Measurements from ENCODE around the gene TMEM121.

Gene TMEM121

DNA sequence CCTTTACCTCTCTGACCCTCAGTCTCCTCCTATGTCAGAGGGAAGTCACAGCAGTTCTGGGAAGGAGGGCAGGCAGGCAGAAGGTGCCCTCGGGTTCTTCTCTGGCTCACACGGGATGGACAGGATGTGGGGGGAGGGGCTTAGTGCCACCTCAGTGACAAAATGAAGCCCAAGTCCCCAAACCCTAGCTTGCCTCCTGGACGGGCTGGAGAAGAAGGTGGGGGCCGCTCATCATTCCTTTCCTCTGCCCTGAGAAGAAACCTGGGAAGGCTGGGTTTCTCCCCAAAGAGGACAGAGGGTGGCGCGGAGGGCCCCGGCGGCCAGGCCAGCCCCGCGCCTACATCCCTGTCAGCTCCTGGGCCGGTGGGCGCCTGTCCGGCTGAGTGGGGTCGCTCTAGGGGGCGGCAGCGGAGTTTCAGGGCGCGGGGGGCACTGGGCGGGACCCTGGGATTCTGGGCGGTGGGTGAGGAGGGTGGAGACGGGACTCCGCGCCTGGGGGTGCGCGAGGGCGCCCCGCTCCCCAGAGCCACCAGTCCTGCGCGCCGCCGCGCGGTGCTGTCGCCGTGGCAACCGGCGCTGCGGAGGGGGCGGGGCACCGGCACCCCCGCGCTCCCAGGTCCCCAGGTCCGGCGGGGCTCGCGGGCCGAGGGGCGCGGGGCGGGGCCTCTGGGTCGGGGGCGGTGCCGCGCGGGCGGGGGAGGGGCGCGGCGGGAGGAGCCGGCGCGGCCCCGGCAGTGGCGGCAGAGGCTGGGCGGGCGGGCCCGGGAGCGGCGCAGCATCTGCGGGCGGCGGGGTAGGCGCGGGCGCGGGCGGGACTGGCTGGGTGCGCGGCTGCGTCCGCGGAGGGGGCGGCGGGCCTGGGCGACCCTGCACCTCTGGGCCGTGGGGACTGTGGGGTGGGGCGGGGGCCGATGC is at the start of gene TMEM121:
Gene TMEM121, plus strand, starts transcription at position 723 of the 915 bp plus-strand sequence. CDS start 2,252 bp downstream, outside the sequence.
- peak; percentile 42 for DNase-seq

DNA sequence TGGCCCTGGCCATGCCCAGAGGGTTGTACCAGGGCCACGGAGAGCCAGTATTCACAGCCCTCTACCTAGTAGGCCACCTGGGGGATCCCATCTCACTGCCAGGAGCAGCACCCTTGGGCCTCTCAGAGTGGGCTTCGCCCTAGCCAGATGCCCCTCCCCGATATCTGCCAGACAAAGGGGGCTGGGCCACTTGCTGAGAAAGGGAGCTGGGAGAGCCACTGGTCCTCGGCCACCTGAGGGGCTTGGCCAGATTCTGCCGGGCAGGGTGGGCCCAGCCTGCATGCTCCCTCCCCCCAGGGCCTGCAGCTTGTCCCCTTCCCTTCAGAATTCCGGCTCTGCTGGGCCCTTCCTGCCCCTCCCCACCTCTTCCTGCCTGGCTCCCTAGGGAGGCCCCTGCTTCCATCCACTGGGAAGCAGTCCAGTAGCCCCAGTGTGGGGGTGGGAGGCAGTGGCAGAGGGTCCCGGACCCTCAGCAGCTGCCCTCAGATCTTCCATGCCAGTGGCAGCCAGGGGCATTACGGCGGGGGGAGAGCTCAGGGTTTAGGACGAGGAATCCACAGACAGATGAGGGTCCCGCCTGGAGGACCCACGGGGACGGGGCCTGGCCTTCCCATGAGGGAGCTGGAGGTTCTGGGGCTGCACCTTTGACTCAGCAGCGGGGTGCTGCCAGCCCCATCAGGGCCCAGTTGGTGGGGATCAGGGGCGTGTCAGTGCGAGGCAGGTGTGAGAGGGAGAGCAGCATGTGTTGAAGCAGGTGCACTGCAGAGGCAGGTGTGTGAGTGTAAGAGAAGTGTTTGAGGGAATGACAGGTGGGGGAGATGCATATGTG is 49.3 kb upstream of the TMEM121 start:
- DNase-seq = no peak

DNA sequence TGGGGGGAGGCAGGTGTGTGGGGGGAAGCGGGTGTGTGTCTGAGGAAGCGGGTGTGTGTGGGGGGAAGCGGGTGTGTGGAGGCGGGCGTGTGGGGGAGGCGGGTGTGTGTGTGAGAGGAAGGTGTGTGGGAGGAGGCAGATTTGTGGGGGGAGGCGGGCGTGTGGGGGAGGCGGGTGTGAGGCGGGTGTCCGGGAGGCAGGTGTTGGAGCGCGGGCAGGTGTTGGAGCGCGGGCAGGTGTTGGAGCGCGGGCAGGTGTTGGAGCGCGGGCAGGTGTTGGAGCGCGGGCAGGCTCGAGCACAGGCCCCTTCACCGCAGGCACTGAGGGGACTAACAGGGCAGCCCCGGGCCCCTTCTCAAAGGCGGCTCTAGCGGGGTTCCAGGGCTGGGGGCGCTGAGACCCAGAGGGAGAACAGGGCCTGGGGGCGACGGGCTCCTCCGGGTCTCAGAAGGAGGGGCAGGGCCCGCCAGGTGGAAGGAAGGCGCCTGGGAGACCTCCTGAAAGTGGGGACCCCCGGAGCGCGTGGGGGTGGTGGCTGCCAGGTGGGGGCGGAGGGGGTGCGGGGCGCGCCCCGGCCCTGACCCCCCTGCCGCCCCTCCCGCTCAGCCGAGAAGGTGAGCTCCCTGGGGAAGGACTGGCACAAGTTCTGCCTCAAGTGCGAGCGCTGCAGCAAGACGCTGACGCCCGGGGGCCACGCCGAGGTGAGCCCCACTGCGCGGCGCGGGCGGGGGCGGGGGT is 48.6 kb upstream of the TMEM121 start:
- peak; percentile 46 for DNase-seq

DNA sequence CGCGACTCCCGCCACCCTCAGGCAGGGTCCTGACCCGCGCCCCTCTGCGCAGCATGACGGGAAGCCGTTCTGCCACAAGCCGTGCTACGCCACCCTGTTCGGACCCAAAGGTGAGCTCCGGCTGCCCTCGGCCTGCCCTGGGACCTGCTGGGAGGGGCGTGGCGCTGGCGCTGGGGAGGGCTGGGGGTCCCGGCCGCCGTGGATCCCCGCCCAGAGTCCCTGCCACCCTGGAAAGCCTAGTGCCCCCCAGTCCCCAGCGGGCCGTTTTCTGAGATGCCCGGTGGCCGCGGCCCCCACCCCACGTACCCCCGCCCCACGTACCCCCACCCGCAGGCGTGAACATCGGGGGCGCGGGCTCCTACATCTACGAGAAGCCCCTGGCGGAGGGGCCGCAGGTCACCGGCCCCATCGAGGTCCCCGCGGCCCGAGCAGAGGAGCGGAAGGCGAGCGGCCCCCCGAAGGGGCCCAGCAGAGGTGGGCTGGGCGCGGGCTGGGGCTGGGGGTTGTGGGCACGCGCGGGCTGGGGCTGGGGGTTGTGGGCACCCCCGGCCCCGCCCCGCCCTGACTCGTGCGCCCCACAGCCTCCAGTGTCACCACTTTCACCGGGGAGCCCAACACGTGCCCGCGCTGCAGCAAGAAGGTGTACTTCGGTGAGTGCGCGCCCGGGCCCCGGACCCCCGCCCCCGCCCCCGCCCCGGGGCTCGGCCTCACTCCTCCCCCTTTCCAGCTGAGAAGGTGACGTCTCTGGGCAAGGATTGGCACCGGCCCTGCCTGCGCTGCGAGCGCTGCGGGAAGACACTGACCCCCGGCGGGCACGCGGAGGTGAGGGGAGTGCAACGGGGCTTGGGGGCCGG is 47.8 kb upstream of the TMEM121 start:
- DNase-seq = no peak

DNA sequence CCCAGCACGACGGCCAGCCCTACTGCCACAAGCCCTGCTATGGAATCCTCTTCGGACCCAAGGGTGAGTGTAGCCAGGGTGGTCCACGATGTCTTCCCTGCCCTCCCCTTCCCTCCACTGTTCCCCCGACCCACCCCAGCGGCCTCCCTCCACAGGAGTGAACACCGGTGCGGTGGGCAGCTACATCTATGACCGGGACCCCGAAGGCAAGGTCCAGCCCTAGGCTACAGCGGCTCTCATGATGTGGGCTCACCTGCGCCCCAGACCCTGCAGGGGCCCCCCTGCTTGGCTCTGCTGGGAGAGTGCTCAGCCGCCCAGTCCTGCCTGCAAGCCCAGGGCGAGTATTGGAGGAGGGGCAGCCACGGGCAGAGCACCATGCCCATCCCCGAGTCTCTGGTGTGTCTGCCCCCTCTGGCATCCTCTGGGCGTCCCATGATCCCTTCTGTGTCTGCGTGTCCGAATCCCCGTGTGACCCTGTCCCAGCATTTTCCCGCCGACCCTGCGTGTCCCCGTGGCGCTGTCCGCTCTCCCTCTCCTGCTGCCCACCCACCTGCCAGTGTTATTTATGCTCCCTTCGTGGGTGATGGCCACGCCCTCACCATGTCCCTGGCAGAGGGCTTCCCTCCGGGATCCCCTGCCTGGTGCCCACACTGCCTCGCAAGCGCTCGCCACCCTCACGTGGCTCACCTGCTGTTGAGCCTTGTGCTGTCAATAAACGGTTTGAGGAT is 46.8 kb upstream of the TMEM121 start:
- no peak for DNase-seq

DNA sequence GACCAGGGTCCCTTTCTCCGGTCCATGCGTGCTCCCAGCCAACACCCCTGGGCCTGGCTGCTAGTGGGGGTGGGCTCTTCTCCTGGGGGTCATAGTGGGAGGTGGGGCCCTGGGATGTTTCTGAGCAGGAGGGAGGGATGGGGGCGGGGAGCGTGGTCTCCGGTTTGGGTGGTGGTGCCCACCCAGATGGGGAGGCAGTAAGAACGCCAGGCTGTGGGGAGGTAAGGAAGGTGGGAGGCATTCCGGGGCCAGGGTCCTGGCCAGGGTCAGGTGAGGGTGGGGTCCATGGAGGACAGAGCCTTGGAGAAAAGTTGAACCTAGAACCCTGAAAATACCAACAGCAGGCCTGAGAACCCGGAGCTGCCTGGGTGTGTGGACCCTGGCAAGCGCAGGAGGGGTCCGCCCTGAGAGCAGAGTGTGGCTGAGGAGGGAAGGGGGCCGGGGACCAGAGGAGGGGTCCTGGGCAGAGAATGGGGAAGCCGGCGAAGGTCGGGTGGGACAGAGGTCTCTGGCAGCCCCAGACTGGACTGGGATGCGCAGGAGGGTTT is 46.1 kb upstream of the TMEM121 start:
- DNase-seq = no peak

DNA sequence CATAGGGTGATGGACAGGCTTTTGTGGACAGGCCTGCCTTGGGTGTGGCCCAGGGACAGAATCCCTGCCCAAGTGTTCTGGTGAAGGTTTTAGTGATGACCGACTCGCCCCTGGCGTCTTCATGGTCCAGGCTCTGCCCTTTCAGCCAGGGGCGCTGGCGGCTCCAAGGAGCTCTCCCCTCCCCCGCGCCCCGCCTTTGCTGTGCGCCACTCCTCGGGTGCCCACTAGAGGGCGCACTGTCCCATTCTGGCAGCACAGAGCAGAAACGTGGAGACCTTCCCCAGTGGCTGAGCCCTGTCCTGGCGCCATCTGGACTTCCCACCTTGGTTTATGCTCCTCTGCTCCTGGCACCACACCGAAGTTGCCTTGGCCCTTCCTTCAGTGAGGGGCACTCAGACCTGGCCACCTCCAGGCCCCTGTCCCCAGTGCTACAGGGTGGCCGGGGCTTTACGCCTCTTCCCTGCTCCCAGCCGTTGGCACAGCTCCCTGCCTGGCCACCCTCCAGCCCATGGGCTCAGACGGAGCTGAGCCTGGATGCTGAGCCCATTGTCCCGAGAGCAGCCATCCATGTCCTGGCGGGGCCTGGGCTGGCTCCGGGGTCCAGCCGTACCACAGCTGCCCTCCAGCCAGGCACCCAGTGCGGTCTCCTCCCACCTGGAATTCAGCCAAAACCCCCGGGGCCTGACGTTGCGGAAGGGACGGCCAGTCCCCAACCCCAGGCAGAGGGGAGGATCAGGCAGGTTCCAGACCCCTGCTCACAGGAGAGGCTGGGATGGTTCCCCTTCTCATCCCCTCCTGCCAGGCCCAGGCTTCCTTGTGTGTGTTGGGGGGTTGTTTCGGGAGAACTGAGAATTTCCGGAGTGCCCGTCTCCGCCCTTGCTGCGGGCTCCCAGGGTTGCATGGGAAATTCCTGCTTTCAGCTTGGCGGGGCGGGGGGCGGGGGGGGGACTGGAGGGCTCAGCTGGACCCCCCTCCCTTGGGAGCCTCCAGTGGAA is 45.3 kb upstream of the TMEM121 start:
- peak; percentile 91 for DNase-seq

DNA sequence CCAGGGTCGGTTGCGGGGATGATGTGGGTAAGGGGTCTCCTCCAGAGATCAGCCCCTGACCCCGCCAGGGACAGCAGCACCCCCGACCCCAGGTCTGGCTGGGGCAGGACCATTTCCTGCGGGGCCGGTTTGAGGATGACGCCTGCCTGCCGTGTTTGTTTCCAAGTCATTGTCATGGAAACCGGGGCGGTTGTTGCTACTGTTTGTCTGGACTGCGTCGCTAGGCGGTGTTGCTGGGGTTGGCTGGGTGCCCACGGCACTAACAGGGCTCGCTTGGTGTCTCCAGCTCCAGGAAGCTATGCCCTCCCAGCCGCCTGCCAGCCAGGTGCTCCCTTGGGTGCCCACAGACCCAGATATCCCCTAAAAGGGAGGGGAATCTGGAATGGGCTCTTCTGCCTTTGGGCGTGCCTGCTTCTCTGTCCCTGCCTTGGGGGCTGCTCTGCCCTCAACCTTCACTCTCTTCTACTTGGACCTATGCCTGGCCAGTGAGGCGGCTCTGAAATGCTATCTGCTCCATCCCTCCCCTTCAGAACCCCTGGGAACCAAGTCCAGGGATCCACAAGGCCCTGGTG is 44.4 kb upstream of the TMEM121 start:
- peak; percentile 92 for DNase-seq

DNA sequence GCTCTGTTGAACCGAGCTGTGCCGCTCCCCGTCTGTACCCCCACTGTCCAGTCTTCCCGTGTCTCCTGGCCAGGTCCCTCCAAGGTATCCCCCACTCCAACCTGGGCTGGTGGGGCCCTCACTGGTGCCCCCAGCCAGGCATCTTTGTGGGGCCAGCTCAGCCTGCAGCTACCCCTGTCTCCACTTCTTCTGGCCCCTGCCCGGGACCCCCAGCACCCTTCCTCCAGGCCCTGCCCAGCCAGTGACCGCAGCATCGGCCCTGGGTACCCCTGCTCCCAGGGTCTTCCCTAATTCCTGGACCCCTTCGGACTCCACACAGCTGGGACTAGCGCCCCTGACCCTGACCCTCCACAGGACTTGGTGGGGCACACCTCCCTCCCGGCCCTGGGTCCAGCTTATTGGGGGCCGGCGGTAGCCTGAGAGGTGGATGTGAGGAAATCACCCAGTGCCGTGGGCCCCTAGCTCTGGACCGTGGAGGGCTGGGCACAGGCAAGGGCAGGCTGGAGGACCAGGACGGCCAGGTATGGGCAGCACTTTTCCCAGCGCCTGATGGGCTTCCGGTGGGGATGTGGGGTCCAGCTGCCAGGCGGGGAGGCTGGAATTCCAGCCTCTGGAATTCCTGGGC is 43.8 kb upstream of the TMEM121 start:
- DNase-seq = no peak

DNA sequence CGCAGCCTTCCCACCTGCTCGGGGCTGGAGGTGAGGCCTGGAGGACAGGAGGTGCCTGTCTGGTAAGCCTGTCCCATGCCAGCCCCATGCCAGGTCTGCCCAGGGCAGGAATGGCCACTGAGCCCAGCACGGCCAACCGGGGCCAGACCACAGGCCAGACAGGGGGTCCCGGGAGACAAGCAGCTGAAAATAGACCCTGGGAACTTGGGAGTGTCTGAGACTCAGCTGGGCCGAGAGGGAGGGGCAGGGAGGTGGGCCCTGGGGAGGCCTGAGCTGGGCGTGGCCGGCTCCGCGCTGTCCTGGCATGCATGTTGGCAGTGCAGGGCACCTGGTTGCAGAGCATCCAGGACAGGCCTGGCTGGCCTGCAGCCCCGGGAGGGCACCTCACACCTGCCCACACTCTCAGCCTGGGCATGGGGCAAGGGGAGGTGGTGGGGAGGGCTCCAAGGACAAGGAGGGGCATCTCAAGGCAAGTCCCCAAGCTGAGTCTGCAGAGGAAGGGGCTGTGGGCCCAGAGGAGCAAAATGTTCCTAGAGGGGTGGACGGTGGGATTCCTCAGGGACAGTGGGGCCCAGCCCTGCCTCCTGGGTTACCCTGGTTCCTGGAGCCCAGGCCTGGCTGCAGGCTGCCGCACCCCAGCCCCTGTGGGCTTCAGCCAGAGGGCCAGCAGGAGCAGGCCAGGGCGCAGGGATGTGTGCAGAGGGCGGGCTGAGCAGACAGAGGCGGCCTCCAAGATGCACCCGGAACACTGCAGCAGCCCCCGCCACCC is 42.9 kb upstream of the TMEM121 start:
- DNase-seq = no peak

DNA sequence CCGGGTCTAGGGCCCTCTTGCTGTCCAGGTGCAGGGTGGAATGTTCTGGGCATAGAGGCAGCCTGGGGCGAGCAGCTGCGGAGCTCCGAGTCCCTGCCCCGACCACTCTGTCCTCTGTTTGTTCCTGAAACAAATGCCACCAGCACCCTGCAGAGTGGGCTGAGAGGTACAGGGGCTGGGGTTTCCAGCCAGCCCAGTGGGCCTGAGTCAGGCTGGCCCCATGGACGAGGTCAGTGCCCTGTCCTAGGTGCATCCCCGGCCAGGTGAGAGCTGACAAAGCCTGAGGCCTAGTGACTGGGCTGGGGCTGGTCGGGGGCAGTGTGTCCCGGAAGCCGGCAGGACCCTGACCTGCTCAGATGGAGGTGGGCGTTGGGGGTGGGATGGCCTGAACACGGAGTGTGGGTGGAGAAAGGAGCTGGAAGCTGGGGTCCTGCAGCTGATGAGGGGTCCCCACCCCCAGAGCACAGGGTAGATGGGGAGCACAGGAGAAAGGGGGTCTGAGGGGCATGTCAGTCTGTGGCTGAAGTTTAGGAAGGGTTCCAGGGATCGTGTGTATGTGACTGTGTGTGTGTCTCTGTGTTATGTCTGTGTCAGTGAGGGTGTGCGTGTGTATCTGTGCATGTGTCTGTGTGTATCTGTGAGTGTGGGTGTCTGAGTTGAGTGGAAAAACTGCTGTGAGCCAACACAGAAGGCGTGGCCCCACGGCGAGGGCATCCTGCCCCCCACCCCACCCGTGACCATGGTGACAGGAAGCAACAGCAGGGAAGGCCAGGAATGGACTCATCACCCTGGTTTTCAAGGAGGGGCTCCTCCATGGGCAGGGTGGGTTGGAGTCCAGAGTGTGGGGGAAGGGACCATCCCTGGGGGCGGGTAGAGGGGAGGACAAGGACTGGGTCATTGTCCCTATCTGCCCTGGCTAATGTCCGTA is 42.0 kb upstream of the TMEM121 start:
- DNase-seq = peak; percentile 64

DNA sequence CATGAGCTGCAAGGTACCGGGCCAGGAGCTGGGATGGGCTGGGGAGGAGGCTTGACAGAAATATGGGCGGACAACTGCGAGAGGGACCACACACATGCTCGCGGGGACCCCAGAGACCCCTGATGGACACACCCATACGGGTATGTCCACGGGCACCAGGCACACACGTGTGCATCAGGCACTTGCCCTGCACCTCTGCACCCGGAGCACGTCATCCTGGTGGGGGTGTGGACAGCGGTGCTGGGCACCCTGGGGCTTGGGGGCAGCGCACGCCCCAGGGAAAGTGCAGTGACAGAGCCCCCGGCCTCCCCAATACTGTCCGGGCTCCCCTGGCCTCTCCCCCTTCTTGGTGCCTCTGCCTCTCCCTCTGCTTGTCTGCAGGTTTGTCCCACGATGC is 41.4 kb upstream of the TMEM121 start:
- no peak for DNase-seq

DNA sequence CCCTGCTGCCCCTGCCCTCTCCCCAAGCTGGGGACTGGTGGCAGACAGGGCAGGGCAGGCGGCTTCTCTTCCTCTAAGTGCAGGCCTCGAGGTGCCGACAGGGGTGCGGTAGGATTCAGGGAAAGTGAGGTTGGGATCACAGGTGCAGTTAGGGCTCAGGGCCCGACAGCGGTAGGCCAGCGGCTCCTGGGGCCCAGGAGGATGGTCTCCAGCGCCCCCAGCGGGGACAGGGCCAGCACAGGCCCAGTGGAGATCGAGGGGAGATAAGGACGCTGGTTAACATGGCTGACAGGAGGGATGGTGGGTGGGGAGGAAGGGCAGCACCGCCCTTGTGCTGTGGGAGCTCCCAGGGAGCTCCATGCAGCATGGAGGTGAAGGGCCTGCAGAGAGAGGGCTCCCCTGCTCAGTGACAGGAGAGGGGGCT is 40.6 kb upstream of the TMEM121 start:
- peak; percentile 63 for DNase-seq

DNA sequence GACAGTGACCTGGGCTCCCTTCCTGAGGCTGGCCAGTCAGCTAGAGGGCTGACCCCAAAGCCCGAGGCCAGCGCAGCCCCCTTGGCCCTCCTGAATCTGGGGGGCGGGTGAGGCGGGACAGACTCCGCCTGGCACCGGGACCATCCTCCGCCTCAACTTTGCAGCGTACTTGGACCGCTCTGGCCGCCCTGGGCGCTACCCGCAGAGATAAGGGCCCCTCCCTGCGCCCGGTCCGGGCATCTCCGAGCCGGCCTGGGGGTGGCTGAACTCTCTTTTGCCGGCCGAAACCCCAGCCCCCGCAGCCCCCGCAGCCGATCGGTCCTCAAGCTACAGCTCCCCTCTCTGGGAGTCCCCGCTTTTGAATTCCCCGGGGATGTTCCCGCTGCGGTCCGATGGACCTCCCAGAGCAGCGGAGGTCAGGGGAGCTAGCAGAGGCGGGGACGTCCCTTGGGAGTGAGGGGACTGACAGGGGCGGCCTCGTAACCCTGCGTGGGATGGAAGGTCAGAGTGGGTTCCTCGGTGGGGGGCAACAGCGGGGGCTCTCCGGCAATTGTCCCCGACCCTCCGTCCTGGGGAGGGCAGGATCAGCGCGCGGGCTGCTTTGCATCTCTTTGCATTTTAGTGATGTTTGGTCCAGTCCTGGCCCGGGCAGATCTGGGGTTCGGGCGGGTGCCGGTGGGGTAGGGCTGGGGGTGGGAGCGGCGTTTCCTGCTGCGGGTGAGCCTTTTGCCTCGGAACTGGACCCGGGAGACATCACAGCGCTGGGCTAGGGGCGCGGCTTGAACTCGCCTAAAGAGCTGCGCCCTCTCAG is 40.0 kb upstream of the TMEM121 start, which contains the start of gene CRIP1:
Gene CRIP1, plus strand, starts transcription at position 724 of the 811 bp plus-strand sequence. CDS start 374 bp downstream, outside the sequence.
- peak; percentile 18 for DNase-seq

DNA sequence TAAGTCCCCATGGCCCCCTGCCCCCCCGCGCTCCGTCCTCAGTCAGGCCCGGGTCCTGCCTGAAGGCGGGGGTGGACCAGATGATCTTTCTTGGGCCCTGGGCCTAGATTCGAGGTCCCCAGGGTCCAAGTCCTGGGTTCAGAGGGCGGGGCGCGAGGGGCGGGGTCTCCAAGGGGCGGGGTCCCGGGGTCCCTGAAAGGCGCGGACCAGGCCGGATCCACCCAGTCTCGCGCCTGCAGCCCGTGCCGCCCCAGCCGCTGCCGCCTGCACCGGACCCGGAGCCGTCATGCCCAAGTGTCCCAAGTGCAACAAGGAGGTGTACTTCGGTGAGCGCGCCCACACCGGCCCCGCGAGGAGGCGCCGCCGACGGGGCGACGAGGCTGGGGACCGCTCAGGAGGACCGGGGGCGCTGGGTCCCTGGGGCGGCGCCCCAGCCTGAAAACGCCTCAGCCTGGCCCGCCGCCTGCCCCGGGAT is 39.4 kb upstream of the TMEM121 start:
- DNase-seq = peak; percentile 64
